Measurements from ENCODE around the gene SMOC1.
A peak's percentile ranks its signal among the peaks of the same experiment; 100 is the strongest.

SMOC1 gene

GRCh38 chr14:69879175-69880043 is at the start of gene SMOC1:
SMOC1 (plus strand) TSS chr14:69879416; CDS start chr14:69879679, 263 bp downstream.
- H3K9me3 ChIP-seq, result no peaks in the 10 kb centered on the region
- no peaks in the 10 kb centered on the region for H3K27me3 ChIP-seq
- H3K4me3 ChIP-seq, result peak within 1 kb of the TSS; percentile 59 to 87
- TF ChIP-seq CTCF (IDR thresholded peaks at IDR 0.05), result no peak
- H3K27ac ChIP-seq, result peak within 1 kb of the TSS; percentile 69 to 84
- DNase-seq, result peak; percentile 58 to 90
- H3K4me1 ChIP-seq, result peaks cover 0 to 65% (median 31%) of the 10 kb centered on the region in 4 donors
- no peaks in the 10 kb centered on the region for H3K36me3 ChIP-seq
- intact Hi-C loops (cut with DNase I; ENCODE audit: low total_unique reads), result no loop called here

GRCh38 chr14:69838881-69839416 is 40.3 kb upstream of the SMOC1 start:
- Histone ChIP-seq H3K4me3 (no peak overlapping the region), H3K36me3 (no peaks in the 10 kb centered on the region), H3K27ac (no peak overlapping the region), H3K9me3 (no peaks in the 10 kb centered on the region), H3K4me1 (no peaks in the 10 kb centered on the region), H3K27me3 (no peaks in the 10 kb centered on the region)
- no peak for TF ChIP-seq CTCF (IDR thresholded peaks at IDR 0.05)
- no peak for DNase-seq
- intact Hi-C loops (cut with DNase I; ENCODE audit: low total_unique reads), result no loop called here

GRCh38 chr14:69839661-69840060 is 39.6 kb upstream of the SMOC1 start:
- intact Hi-C loops (cut with DNase I; ENCODE audit: low total_unique reads), result no loop called here
- H3K36me3 ChIP-seq, result no peaks in the 10 kb centered on the region
- TF ChIP-seq CTCF (IDR thresholded peaks at IDR 0.05), result no peak
- no peak overlapping the region for H3K4me3 ChIP-seq
- H3K27me3 ChIP-seq, result no peaks in the 10 kb centered on the region
- DNase-seq, result no peak
- H3K9me3 ChIP-seq, result no peaks in the 10 kb centered on the region
- no peaks in the 10 kb centered on the region for H3K4me1 ChIP-seq
- no peak overlapping the region for H3K27ac ChIP-seq

- H3K4me3 ChIP-seq, result no peak overlapping the region
- no peak overlapping the region for H3K27ac ChIP-seq
- peaks cover 0 to 3% of the 10 kb centered on the region in 2 donors for H3K27me3 ChIP-seq
- H3K4me1 ChIP-seq, result no peaks in the 10 kb centered on the region
- TF ChIP-seq CTCF (IDR thresholded peaks at IDR 0.05), result no peak
- no peaks in the 10 kb centered on the region for H3K36me3 ChIP-seq
- H3K9me3 ChIP-seq, result no peaks in the 10 kb centered on the region
- intact Hi-C loops (cut with DNase I; ENCODE audit: low total_unique reads), result no loop called here
- DNase-seq, result no peak
These were observed 37.6 kb upstream of the SMOC1 start for GRCh38 chr14:69841656-69842055.

GRCh38 chr14:69842686-69843420 is 36.4 kb upstream of the SMOC1 start:
- no peaks in the 10 kb centered on the region for H3K9me3 ChIP-seq
- no peak for TF ChIP-seq CTCF (IDR thresholded peaks at IDR 0.05)
- intact Hi-C loops (cut with DNase I; ENCODE audit: low total_unique reads), result no loop called here
- no peak for DNase-seq
- no peak overlapping the region for H3K4me3 ChIP-seq
- H3K4me1 ChIP-seq, result no peaks in the 10 kb centered on the region
- no peak overlapping the region for H3K27ac ChIP-seq
- H3K36me3 ChIP-seq, result no peaks in the 10 kb centered on the region
- peaks cover 0 to 5% of the 10 kb centered on the region in 2 donors for H3K27me3 ChIP-seq
